WTC11 (cell line): Measurements from ENCODE around the gene UBXN2A. TPM values are rescaled to one million over a fixed set of nuclear protein-coding genes. Genes with fewer than 3 reads are reported as not detected.

Source experiments
- ATAC-seq: fragments of 200-7000 bp; cut with Tn5 transposase; 2 replicates; pipeline ENCODE4 v1.10.0; 2021; ENCODE audit warnings: mild to moderate bottlenecking, moderate library complexity
- CTCF ChIA-PET: fragments of 300-600 bp; sonication (Branson Sonifier 250); formaldehyde crosslinking; loops from one replicate; lab custom pipeline; 2021; ENCODE audit warnings: antibody characterized with exemption; lab: Charles Lee
- POLR2A ChIA-PET: fragments of 350-600 bp; sonication (Branson Sonifier 250); formaldehyde crosslinking; loops from one replicate; lab custom pipeline; 2021; ENCODE audit warnings: antibody characterized with exemption; lab: Charles Lee
- DNase-seq: peaks from one replicate; pipeline ENCODE4 v3.0.0; 2021; ENCODE audit warnings: low spot score
- H3K27ac Mint-ChIP-seq: 2 replicates; pipeline ENCODE4 v1.8.0; 2021; ENCODE audit warnings: mixed read lengths
- H3K27me3 Mint-ChIP-seq: 2 replicates; pipeline ENCODE4 v1.8.0; 2021; ENCODE audit warnings: low read depth, mild to moderate bottlenecking, moderate library complexity, mixed read lengths
- H3K36me3 Mint-ChIP-seq: 2 replicates; pipeline ENCODE4 v1.8.0; 2021; ENCODE audit warnings: mixed read lengths
- H3K4me1 Mint-ChIP-seq: 2 replicates; pipeline ENCODE4 v1.8.0; 2022; ENCODE audit warnings: mixed read lengths
- H3K4me3 Mint-ChIP-seq: 2 replicates; pipeline ENCODE4 v1.8.0; 2021; ENCODE audit warnings: mild to moderate bottlenecking, moderate library complexity, mixed read lengths
- H3K9me3 Mint-ChIP-seq: 2 replicates; pipeline ENCODE4 v1.8.0; 2021; ENCODE audit warnings: mixed read lengths
- CBFB ChIP-seq: sonication (generic); formaldehyde crosslinking; IDR thresholded peaks from 2 replicates; pipeline ENCODE4 v1.8.1; 2022; ENCODE audit warnings: mild to moderate bottlenecking, low read depth, missing genetic modification reagents
- FOXK1 ChIP-seq: sonication (generic); formaldehyde crosslinking; IDR thresholded peaks from 2 replicates; pipeline ENCODE4 v1.8.0; 2022; ENCODE audit warnings: mild to moderate bottlenecking, moderate library complexity, missing genetic modification reagents
- HMGA2 ChIP-seq: fragments of 250-450 bp; sonication (Bioruptor Pico); IDR thresholded peaks from 2 replicates; pipeline ENCODE4 v1.4.0; 2021; ENCODE audit warnings: mild to moderate bottlenecking, moderate library complexity
- MXD4 ChIP-seq: fragments of 250-450 bp; sonication (Bioruptor Pico); IDR thresholded peaks from 2 replicates; pipeline ENCODE4 v1.8.0; 2021; ENCODE audit warnings: mild to moderate bottlenecking, moderate library complexity, borderline replicate concordance
- ZBTB21 ChIP-seq: sonication (generic); formaldehyde crosslinking; IDR thresholded peaks from 2 replicates; pipeline ENCODE4 v1.8.1; 2023; ENCODE audit warnings: mild to moderate bottlenecking, missing genetic modification reagents, borderline replicate concordance
- ZNF121 ChIP-seq: sonication (generic); formaldehyde crosslinking; IDR thresholded peaks from 2 replicates; pipeline ENCODE4 v1.8.0; 2023; ENCODE audit warnings: missing genetic modification reagents
- ZNF138 ChIP-seq: sonication (generic); formaldehyde crosslinking; conservative IDR thresholded peaks from 2 replicates; pipeline ENCODE4 v1.8.1; 2022; ENCODE audit warnings: mild to moderate bottlenecking, moderate library complexity, missing genetic modification reagents
- ZNF219 ChIP-seq: sonication (generic); formaldehyde crosslinking; IDR thresholded peaks from 2 replicates; pipeline ENCODE4 v1.8.0; 2023; ENCODE audit warnings: missing genetic modification reagents, mild to moderate bottlenecking, borderline replicate concordance
- total RNA-seq: library from RNA; stranded (reverse); gene quantifications from 3 replicates; pipeline ENCODE4 v1.2.3, GENCODE V29; 2021
- TF ChIP-seq, protein P1 (sequence below): sonication (generic); formaldehyde crosslinking; IDR thresholded peaks from 2 replicates; pipeline ENCODE4 v1.8.1; 2022; ENCODE audit warnings: low read depth, missing genetic modification reagents, borderline replicate concordance
- TF ChIP-seq, protein P2 (sequence below): sonication (generic); formaldehyde crosslinking; IDR thresholded peaks from 2 replicates; pipeline ENCODE4 v1.8.0; 2022; ENCODE audit warnings: mild to moderate bottlenecking, missing genetic modification reagents
- TF ChIP-seq, protein P3 (sequence below): sonication (generic); formaldehyde crosslinking; IDR thresholded peaks from 2 replicates; pipeline ENCODE4 v1.8.0; 2022; ENCODE audit warnings: mild to moderate bottlenecking, missing genetic modification reagents
- TF ChIP-seq, protein P4 (sequence below): sonication (generic); formaldehyde crosslinking; IDR thresholded peaks from 2 replicates; pipeline ENCODE4 v1.8.1; 2023; ENCODE audit warnings: mild to moderate bottlenecking, missing genetic modification reagents
- TF ChIP-seq, protein P5 (sequence below): sonication (generic); formaldehyde crosslinking; IDR thresholded peaks from 2 replicates; pipeline ENCODE4 v1.8.0; 2023; ENCODE audit warnings: mild to moderate bottlenecking, missing genetic modification reagents
- TF ChIP-seq, protein P6 (sequence below): fragments of 200-600 bp; IDR thresholded peaks from 2 replicates; pipeline ENCODE4 v1.8.0; 2022; ENCODE audit warnings: antibody characterized with exemption
- TF ChIP-seq, protein P7 (sequence below): sonication (generic); formaldehyde crosslinking; IDR thresholded peaks from 2 replicates; pipeline ENCODE4 v1.8.1; 2023; ENCODE audit warnings: mild to moderate bottlenecking, moderate library complexity, missing genetic modification reagents
- TF ChIP-seq, protein P8 (sequence below): sonication (generic); formaldehyde crosslinking; IDR thresholded peaks from 2 replicates; pipeline ENCODE4 v1.8.1; 2023; ENCODE audit warnings: mild to moderate bottlenecking, missing genetic modification reagents, borderline replicate concordance

The UBXN2A gene
- total RNA-seq, 1 experiment from 2014 or later = 16.8 TPM

DNA sequence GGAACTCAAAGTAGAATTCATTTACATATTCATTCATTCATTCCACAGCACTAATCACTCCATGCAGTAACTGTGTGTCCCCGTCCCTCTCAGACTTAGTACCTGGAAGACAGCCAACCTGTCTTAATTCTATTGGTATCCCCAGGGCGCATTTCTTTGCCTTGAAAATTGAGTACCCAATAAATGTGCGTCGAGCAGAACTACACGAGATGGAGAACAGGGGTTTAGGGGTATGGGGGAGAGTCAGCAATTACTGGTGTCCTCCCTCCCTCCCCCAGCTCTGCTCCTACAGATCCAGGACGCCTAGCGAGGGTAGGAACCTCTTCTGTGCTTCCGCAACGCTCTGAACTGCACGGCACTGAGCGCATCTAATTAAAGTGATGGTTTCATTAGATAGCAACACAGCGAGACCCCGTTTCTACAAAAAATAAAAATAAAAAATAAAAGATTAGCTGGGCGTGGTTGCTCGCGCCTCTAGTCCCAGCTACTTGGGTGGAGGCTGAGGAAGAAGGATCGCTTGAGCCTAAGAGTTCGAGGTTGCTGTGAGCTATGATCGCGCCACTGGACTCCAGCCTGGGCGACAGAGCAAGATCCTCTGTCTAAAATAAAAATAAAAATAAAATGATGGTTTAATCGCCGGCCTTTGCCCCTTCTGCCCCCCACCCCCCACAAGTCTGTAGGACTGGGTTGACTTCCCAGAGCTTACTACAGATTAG, 108.7 kb downstream of the UBXN2A start:
- ATAC-seq (no peak), DNase-seq (no peak)
- Mint-ChIP-seq H3K4me1 (peaks cover 26% of the 10 kb centered on the region), H3K4me3 (no peak overlapping the region), H3K27me3 (no peaks in the 10 kb centered on the region), H3K27ac (peak overlapping the region; percentile 63; the same call in 1 of the 2 replicates), H3K9me3 (no peaks in the 10 kb centered on the region), H3K36me3 (no peaks in the 10 kb centered on the region)
- ChIA-PET POLR2A (no interaction called here), CTCF (interaction anchor here (0.6 to 2.5 kb wide), 3 partner anchors 12 to 122 kb away, joined by 3 to 10 read pairs (median 4); partner anchors contain the start of genes ATAD2B and TP53I3)
- no peak for TF ChIP-seq ZBTB21 (CRISPR knock-in tag)
- TF ChIP-seq, protein P1, sequence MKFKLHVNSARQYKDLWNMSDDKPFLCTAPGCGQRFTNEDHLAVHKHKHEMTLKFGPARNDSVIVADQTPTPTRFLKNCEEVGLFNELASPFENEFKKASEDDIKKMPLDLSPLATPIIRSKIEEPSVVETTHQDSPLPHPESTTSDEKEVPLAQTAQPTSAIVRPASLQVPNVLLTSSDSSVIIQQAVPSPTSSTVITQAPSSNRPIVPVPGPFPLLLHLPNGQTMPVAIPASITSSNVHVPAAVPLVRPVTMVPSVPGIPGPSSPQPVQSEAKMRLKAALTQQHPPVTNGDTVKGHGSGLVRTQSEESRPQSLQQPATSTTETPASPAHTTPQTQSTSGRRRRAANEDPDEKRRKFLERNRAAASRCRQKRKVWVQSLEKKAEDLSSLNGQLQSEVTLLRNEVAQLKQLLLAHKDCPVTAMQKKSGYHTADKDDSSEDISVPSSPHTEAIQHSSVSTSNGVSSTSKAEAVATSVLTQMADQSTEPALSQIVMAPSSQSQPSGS (CRISPR knock-in tag) = no peak
- no peak for TF ChIP-seq MXD4 (CRISPR knock-in tag)
- peak; percentile 86 for TF ChIP-seq ZNF121 (CRISPR knock-in tag)
- TF ChIP-seq, protein P2, sequence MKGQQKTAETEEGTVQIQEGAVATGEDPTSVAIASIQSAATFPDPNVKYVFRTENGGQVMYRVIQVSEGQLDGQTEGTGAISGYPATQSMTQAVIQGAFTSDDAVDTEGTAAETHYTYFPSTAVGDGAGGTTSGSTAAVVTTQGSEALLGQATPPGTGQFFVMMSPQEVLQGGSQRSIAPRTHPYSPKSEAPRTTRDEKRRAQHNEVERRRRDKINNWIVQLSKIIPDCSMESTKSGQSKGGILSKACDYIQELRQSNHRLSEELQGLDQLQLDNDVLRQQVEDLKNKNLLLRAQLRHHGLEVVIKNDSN (CRISPR knock-in tag) = no peak
- no peak for TF ChIP-seq CBFB (CRISPR knock-in tag)
- TF ChIP-seq, protein P3, sequence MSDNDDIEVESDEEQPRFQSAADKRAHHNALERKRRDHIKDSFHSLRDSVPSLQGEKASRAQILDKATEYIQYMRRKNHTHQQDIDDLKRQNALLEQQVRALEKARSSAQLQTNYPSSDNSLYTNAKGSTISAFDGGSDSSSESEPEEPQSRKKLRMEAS (CRISPR knock-in tag) = 0 out of 2 replicates have a peak, but pooled peaks have one; percentile 18
- no peak for TF ChIP-seq ZNF138 (CRISPR knock-in tag)
- TF ChIP-seq, protein P4, sequence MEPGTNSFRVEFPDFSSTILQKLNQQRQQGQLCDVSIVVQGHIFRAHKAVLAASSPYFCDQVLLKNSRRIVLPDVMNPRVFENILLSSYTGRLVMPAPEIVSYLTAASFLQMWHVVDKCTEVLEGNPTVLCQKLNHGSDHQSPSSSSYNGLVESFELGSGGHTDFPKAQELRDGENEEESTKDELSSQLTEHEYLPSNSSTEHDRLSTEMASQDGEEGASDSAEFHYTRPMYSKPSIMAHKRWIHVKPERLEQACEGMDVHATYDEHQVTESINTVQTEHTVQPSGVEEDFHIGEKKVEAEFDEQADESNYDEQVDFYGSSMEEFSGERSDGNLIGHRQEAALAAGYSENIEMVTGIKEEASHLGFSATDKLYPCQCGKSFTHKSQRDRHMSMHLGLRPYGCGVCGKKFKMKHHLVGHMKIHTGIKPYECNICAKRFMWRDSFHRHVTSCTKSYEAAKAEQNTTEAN = no peak
- TF ChIP-seq, protein P5, sequence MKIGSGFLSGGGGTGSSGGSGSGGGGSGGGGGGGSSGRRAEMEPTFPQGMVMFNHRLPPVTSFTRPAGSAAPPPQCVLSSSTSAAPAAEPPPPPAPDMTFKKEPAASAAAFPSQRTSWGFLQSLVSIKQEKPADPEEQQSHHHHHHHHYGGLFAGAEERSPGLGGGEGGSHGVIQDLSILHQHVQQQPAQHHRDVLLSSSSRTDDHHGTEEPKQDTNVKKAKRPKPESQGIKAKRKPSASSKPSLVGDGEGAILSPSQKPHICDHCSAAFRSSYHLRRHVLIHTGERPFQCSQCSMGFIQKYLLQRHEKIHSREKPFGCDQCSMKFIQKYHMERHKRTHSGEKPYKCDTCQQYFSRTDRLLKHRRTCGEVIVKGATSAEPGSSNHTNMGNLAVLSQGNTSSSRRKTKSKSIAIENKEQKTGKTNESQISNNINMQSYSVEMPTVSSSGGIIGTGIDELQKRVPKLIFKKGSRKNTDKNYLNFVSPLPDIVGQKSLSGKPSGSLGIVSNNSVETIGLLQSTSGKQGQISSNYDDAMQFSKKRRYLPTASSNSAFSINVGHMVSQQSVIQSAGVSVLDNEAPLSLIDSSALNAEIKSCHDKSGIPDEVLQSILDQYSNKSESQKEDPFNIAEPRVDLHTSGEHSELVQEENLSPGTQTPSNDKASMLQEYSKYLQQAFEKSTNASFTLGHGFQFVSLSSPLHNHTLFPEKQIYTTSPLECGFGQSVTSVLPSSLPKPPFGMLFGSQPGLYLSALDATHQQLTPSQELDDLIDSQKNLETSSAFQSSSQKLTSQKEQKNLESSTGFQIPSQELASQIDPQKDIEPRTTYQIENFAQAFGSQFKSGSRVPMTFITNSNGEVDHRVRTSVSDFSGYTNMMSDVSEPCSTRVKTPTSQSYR (CRISPR knock-in tag) = no peak
- TF ChIP-seq HMGA2 (CRISPR knock-in tag) = no peak
- TF ChIP-seq, protein P6, sequence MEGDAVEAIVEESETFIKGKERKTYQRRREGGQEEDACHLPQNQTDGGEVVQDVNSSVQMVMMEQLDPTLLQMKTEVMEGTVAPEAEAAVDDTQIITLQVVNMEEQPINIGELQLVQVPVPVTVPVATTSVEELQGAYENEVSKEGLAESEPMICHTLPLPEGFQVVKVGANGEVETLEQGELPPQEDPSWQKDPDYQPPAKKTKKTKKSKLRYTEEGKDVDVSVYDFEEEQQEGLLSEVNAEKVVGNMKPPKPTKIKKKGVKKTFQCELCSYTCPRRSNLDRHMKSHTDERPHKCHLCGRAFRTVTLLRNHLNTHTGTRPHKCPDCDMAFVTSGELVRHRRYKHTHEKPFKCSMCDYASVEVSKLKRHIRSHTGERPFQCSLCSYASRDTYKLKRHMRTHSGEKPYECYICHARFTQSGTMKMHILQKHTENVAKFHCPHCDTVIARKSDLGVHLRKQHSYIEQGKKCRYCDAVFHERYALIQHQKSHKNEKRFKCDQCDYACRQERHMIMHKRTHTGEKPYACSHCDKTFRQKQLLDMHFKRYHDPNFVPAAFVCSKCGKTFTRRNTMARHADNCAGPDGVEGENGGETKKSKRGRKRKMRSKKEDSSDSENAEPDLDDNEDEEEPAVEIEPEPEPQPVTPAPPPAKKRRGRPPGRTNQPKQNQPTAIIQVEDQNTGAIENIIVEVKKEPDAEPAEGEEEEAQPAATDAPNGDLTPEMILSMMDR = no peak
- no peak for TF ChIP-seq ZNF219 (CRISPR knock-in tag)

DNA sequence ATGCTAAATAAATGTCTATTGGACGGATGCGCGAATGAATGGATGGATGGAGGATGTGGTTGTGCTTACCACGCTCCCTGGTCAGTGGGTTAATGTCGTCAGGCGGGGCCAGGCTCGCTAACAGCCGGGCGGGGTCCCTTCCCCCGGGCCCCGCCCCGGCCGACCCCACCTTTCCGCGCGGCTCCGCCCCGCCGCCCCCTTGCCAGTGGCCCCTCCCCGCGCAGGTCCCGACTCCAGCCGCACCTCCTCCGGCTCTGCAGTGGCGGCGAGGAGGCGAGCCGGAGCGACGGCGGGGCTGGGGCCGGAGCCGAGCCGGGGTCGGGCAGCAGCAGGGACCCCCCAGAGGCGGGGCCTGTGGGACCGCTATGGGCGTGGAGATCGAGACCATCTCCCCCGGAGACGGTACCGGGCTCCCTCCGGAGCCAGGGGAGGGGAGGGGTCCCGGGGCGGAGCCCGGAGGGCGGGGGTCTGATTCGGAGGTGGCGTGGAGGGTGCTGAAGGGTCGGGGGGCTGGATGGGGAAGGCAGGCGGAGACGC, 109.3 kb downstream of the UBXN2A start, which contains the start of gene FKBP1B:
Gene FKBP1B, plus strand, starts transcription at position 257 of the 537 bp plus-strand sequence. Its CDS starts 109 bp downstream, at position 366.
- H3K9me3 Mint-ChIP-seq = no peaks in the 10 kb centered on the region
- peaks cover 26% of the 10 kb centered on the region for H3K4me1 Mint-ChIP-seq
- ATAC-seq (peak; percentile 60), DNase-seq (peak; percentile 86)
- CTCF ChIA-PET = interaction anchor here (1.4 to 2.5 kb wide), 2 partner anchors 12 to 35 kb away, joined by 4 to 10 read pairs; partner anchors contain the start of gene TP53I3
- POLR2A ChIA-PET = interaction anchor here (0.9 to 1.5 kb wide), 2 partner anchors 24 to 27 kb away, joined by 3 to 10 read pairs; no protein-coding TSS in a partner anchor
- H3K36me3 Mint-ChIP-seq = peaks cover 5% of the 10 kb centered on the region; the same call in 1 of the 2 replicates
- no peak within 1 kb of the TSS for H3K4me3 Mint-ChIP-seq
- H3K27me3 Mint-ChIP-seq = no peaks in the 10 kb centered on the region
- peak within 1 kb of the TSS; percentile 63; the same call in 1 of the 2 replicates for H3K27ac Mint-ChIP-seq
- TF ChIP-seq, protein P7, sequence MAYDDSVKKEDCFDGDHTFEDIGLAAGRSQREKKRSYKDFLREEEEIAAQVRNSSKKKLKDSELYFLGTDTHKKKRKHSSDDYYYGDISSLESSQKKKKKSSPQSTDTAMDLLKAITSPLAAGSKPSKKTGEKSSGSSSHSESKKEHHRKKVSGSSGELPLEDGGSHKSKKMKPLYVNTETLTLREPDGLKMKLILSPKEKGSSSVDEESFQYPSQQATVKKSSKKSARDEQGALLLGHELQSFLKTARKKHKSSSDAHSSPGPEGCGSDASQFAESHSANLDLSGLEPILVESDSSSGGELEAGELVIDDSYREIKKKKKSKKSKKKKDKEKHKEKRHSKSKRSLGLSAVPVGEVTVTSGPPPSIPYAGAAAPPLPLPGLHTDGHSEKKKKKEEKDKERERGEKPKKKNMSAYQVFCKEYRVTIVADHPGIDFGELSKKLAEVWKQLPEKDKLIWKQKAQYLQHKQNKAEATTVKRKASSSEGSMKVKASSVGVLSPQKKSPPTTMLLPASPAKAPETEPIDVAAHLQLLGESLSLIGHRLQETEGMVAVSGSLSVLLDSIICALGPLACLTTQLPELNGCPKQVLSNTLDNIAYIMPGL = peak; percentile 18; the same call in 1 of the 2 replicates
- TF ChIP-seq, protein P8, sequence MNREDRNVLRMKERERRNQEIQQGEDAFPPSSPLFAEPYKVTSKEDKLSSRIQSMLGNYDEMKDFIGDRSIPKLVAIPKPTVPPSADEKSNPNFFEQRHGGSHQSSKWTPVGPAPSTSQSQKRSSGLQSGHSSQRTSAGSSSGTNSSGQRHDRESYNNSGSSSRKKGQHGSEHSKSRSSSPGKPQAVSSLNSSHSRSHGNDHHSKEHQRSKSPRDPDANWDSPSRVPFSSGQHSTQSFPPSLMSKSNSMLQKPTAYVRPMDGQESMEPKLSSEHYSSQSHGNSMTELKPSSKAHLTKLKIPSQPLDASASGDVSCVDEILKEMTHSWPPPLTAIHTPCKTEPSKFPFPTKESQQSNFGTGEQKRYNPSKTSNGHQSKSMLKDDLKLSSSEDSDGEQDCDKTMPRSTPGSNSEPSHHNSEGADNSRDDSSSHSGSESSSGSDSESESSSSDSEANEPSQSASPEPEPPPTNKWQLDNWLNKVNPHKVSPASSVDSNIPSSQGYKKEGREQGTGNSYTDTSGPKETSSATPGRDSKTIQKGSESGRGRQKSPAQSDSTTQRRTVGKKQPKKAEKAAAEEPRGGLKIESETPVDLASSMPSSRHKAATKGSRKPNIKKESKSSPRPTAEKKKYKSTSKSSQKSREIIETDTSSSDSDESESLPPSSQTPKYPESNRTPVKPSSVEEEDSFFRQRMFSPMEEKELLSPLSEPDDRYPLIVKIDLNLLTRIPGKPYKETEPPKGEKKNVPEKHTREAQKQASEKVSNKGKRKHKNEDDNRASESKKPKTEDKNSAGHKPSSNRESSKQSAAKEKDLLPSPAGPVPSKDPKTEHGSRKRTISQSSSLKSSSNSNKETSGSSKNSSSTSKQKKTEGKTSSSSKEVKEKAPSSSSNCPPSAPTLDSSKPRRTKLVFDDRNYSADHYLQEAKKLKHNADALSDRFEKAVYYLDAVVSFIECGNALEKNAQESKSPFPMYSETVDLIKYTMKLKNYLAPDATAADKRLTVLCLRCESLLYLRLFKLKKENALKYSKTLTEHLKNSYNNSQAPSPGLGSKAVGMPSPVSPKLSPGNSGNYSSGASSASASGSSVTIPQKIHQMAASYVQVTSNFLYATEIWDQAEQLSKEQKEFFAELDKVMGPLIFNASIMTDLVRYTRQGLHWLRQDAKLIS = no peak
- TF ChIP-seq FOXK1 = 0 out of 2 replicates have a peak, but pooled peaks have one; percentile 11
